GM12892 (cell line): ENCODE data around the gene ADSS2.

Source experiments
- POLR2A ChIP-seq: IDR thresholded peaks from 2 replicates; pipeline ENCODE4 v1.6.1; 2011; ENCODE audit warnings: low read depth, low read length, control low read depth
- POLR2AphosphoS5 ChIP-seq: IDR thresholded peaks from 2 replicates; pipeline ENCODE4 v1.6.1; 2011; ENCODE audit warnings: low read depth, low read length, control low read depth
- TAF1 ChIP-seq: IDR thresholded peaks from 2 replicates; pipeline ENCODE4 v1.6.1; 2011; ENCODE audit warnings: low read depth, mild to moderate bottlenecking, control low read depth, low read length, borderline replicate concordance

DNA sequence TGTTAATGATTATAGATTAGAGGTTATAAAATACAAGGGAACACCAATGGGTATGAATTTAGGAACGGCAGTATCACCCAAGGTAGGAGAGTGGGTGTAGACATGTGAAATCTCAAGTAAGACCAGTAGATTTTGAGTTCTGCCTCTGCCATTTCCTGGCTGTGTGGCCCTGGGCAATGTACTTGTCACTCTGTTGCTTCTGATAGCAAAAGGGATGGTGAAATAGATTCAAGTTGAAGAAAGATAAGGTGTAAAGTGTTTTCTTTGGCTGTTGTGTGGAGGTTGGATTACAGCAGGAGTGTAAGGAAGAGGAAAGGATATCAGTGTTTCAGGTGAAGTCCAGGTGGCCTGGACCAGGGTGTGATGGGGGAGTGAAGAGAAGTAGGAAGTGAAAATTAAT, 64.3 kb downstream of the ADSS2 start:
- TF ChIP-seq POLR2A: no peak
- TF ChIP-seq POLR2AphosphoS5: no peak
- TF ChIP-seq TAF1: no peak
